ENCODE results near the gene HGFAC.

The HGFAC gene

GRCh38 chr4:3445829-3446545 is 4.2 kb downstream of the HGFAC start:
- H3F3A ChIP-seq (ENCODE audit: control insufficient read depth, insufficient read depth), result no peaks in the 10 kb centered on the region
- no peaks in the 10 kb centered on the region for H3K79me2 ChIP-seq (ENCODE audit: control insufficient read depth, low read length)
- no peaks in the 10 kb centered on the region for H3K4me1 ChIP-seq (ENCODE audit: control insufficient read depth, low read length)
- no peak overlapping the region for H3K4me2 ChIP-seq (ENCODE audit: low read length)
- TF ChIP-seq EZH2phosphoT487 (IDR thresholded peaks at IDR 0.05; ENCODE audit: borderline replicate concordance, low read length) (no peak), CTCF (IDR thresholded peaks at IDR 0.05; ENCODE audit: low read depth, low read length, poor library complexity, severe bottlenecking) (no peak)
- H4K20me1 ChIP-seq (ENCODE audit: control insufficient read depth, insufficient read depth, low read depth, low read length), result no peaks in the 10 kb centered on the region
- no peaks in the 10 kb centered on the region for H3K9me2 ChIP-seq (replicated peaks; ENCODE audit: control insufficient read depth, low read length)
- no peak overlapping the region for H3K4me3 ChIP-seq (ENCODE audit: low read length)
- no peaks in the 10 kb centered on the region for H3K9me3 ChIP-seq (ENCODE audit: control insufficient read depth, insufficient read depth, low read length)
- H3K27me3 ChIP-seq (ENCODE audit: control insufficient read depth, low read length), result no peaks in the 10 kb centered on the region
- H3K36me3 ChIP-seq (ENCODE audit: control insufficient read depth, low read length), result no peaks in the 10 kb centered on the region
- H3K27ac ChIP-seq (ENCODE audit: low read depth, low read length), result no peak overlapping the region

GRCh38 chr4:3446631-3447320 is 5.0 kb downstream of the HGFAC start:
- Histone ChIP-seq H3K4me2 (ENCODE audit: low read length) (no peak overlapping the region), H3K27me3 (ENCODE audit: control insufficient read depth, low read length) (no peaks in the 10 kb centered on the region), H3K9me3 (ENCODE audit: control insufficient read depth, insufficient read depth, low read length) (no peaks in the 10 kb centered on the region), H3K4me1 (ENCODE audit: control insufficient read depth, low read length) (no peaks in the 10 kb centered on the region), H3K4me3 (ENCODE audit: low read length) (no peak overlapping the region), H4K20me1 (ENCODE audit: control insufficient read depth, insufficient read depth, low read depth, low read length) (no peaks in the 10 kb centered on the region), H3K36me3 (ENCODE audit: control insufficient read depth, low read length) (no peaks in the 10 kb centered on the region), H3K9me2 (replicated peaks; ENCODE audit: control insufficient read depth, low read length) (no peaks in the 10 kb centered on the region), H3F3A (ENCODE audit: control insufficient read depth, insufficient read depth) (no peaks in the 10 kb centered on the region), H3K27ac (ENCODE audit: low read depth, low read length) (no peak overlapping the region), H3K79me2 (ENCODE audit: control insufficient read depth, low read length) (no peaks in the 10 kb centered on the region)
- TF ChIP-seq CTCF (IDR thresholded peaks at IDR 0.05; ENCODE audit: low read depth, low read length, poor library complexity, severe bottlenecking) (no peak), EZH2phosphoT487 (IDR thresholded peaks at IDR 0.05; ENCODE audit: borderline replicate concordance, low read length) (no peak)

GRCh38 chr4:3447431-3448395 is 5.9 kb downstream of the HGFAC start:
- H4K20me1 ChIP-seq (ENCODE audit: control insufficient read depth, insufficient read depth, low read depth, low read length), result no peaks in the 10 kb centered on the region
- no peaks in the 10 kb centered on the region for H3F3A ChIP-seq (ENCODE audit: control insufficient read depth, insufficient read depth)
- H3K27me3 ChIP-seq (ENCODE audit: control insufficient read depth, low read length), result no peaks in the 10 kb centered on the region
- H3K27ac ChIP-seq (ENCODE audit: low read depth, low read length), result no peak overlapping the region
- H3K4me1 ChIP-seq (ENCODE audit: control insufficient read depth, low read length), result no peaks in the 10 kb centered on the region
- no peak overlapping the region for H3K4me2 ChIP-seq (ENCODE audit: low read length)
- H3K4me3 ChIP-seq (ENCODE audit: low read length), result no peak overlapping the region
- no peak for TF ChIP-seq EZH2phosphoT487 (IDR thresholded peaks at IDR 0.05; ENCODE audit: borderline replicate concordance, low read length)
- no peak for TF ChIP-seq CTCF (IDR thresholded peaks at IDR 0.05; ENCODE audit: low read depth, low read length, poor library complexity, severe bottlenecking)
- no peaks in the 10 kb centered on the region for H3K79me2 ChIP-seq (ENCODE audit: control insufficient read depth, low read length)
- no peaks in the 10 kb centered on the region for H3K9me2 ChIP-seq (replicated peaks; ENCODE audit: control insufficient read depth, low read length)
- H3K9me3 ChIP-seq (ENCODE audit: control insufficient read depth, insufficient read depth, low read length), result no peaks in the 10 kb centered on the region
- H3K36me3 ChIP-seq (ENCODE audit: control insufficient read depth, low read length), result no peaks in the 10 kb centered on the region
